RKO (cell line): Measurements from ENCODE around the gene NAT8.
"Not testable (repeated sequence)": the region's sequence is repeated elsewhere in the genome, so short reads cannot be mapped to it uniquely, and the experiment has no call there.

Source experiments
- DNase-seq: peaks from one replicate; pipeline ENCODE4 v3.0.0-alpha.2; 2016; ENCODE audit warnings: low spot score

NAT8 gene

DNA sequence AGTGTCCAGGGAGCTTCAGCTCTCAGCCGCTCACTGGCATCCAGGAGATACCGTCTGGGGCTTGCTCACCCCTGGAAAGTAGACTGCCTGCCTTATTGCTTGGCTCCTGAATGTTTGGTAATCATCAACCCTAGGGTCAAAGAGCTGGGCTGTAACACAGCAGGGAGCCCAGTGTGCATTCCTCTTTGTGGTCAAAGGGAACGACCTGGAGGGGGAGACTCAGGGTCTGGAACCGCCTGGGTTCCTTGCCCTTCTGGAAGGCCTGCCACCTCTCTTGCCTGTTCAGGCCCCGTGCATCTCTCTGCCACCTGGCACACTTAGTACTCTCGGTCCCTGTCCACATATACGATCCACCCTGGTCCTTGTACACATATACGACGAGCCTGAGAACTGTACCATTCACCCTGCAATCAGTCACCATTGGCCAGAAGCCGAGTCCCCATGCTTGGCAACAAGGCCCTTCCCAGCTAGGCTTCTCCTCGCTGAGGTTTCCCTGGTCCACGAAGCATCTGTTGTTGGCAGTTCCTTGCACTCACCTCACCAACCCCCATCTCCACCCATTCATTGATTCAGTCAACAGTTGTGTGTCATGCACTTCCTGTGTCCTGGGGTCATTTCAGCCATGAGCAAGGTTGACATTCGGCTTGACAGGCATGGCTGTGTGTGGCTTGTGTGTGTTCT lies at the start of gene NAT8:
Gene NAT8, minus strand, starts transcription at position 85 of the 681 bp plus-strand sequence. CDS start 794 bp downstream, outside the sequence.
- no peak for DNase-seq

- DNase-seq: peak; percentile 30
Measured at GRCh38 chr2:73690372-73691088, 48.3 kb upstream of the NAT8 start.

- not testable (repeated sequence) for DNase-seq
Measured at GRCh38 chr2:73688494-73688893, 46.3 kb upstream of the NAT8 start.

DNA sequence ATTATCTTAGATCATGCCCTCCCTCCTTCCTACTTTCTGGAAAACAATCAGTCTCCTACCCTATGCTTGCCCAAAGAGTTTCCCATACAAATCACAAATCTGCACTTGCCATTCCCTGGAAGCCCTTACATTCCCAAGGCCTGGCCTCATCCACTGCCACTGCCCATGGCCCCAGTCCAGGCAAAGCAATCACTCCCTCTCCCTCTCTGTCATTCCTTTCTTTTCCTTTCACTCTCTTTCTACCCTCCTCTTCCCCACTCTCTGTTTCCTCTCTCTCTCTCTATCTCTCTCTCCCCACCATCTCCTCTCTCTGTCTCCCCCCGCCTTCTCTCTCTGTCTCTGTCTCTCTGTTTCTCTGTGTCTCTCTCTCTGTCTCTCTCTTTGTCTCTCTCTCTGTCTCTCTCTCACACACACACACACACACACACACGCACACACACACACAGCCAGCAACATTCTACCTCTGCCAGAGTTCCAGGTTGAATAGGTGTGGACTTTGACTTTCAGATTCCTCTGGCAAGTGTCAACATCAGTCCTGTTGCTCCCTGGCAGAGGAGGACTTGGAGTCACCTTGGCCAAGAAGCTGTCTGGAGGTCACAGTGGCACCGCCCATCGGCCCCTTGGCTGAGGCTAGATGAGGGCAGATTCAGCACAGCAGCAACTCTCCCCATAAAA lies 43.7 kb upstream of the NAT8 start:
- DNase-seq: no peak

- DNase-seq: not testable (repeated sequence)
Measured at GRCh38 chr2:73684905-73685304, 42.7 kb upstream of the NAT8 start.

DNA sequence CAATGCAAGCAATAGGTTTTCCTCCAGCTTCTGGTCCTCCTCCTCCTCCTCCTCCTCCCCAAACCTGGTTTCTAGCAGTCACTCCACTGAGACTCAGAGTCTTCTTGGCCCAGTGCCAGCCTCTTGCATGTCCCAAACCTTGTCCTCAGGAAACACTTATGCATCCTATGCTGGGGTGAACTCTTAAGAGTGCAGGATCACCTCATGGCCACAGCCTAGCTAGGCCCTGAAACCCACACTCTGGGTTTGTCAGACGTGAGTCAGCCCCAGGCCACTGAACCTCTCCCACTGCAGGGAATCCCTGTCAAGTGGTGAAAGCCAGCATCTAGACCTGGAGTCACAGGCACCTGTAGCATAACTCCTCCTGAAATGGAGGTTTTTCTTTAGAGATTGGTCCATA lies 42.1 kb upstream of the NAT8 start:
- peak; percentile 19 for DNase-seq

DNA sequence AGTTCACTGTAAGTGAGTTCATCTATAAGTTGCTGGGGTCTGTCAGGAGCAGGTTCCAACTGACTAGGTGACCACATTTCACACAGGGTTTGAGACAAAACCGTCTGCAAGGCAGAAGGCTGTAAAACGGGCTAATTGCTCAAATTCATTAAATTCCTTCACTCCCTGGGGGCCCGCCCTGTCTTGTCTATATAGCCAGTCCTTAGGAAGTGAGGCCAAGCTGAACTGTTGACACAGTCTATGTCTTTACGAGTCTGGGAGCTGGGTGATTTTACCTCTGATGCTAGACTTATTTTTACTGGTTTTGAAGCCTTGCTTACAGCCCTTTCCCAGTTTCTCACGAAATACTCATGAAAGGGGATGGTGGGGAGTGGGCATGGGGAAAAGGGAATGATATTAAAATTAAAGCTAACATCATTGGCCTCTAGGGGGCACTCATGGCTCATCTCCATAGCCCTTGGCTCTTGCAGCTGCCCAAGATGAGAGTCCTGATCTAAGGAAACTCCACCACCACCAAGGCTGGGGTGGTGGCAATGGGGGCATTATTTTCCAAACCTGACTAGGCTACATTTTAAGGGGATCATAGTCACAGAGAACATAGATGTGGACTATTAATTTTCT lies 37.8 kb upstream of the NAT8 start:
- DNase-seq: peak; percentile 32

DNA sequence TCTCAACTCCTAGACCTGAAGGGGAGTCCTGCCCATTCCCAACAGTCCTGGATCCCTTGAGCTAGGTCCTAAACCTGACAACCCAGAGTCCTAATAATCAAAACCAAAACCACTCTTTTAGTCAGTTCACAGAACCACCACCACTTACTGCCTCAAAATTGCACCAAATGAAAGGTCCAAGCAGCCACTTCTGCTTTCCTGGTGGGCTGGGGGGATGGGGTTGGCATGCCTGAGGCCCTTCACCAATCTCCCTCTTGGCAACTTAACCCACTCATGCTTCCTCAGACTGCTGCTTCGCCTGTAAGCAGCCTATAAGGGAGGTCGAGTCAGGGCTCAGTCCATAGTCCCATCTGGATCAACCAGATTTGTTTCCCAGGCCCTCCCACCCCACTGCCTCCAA lies 37.0 kb upstream of the NAT8 start:
- not testable (repeated sequence) for DNase-seq

DNA sequence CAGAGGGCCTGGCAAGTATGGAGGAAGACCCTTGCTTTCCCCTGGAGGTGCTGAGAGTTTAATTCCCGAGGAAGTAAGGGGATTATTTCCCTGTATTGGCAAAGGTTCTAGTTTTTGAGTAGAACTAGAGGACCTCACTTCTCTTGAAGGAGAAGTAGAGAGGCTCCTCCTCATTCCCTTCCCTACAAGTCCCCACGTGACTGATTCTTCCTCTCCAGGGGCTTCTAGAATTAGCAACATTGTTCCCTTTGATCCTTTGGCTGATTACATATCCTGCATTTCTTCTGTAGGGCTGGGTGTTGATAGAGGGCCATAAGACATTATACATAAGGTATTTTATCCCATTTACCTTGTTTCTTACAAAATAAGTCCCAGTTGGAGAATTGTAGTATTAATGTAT lies 35.8 kb upstream of the NAT8 start:
- not testable (repeated sequence) for DNase-seq

- not testable (repeated sequence) for DNase-seq
Measured at GRCh38 chr2:73676211-73676610, 34.0 kb upstream of the NAT8 start.

DNA sequence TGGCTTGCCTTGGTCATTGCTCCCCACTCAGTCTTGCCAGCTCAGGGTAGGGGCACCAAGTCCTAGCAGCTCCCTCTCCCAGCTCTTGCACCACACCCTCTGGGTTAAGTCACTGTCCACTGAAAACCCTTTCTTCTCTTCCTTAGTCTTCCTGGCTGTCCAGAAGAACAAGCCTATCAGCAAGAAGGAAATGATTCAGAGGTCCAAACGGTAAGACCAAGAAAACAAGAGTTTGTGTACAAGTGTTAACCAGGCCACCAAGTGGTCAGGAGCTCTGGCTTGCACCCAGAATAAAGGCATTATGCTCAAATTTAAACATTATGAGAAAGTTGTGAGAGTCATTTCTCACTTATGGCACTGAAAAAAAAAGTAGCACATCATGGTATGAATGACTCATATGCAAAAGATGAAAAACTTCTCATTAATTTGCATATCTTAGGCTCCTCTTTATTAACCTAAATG lies 32.5 kb upstream of the NAT8 start:
- DNase-seq: peak; percentile 28

DNA sequence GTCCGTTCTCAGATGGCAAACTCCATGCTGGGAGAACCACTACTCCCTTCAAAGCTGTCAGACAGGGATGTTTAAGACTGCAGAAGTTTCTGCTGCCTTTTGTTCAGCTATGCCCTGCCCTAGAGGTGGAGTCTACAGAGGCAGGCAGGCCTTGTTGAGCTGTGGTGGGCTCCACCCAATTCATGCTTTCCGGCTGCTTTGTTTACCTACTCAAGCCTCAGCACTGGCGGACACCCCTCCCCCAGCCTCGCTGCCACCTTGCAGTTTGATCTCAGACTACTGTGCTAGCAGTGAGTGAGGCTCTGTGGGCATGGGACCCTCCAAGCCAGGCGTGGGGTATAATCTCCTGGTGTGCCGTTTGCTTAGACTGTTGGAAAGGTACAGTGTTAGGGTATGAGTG lies 27.8 kb upstream of the NAT8 start:
- DNase-seq: not testable (repeated sequence)

GRCh38 chr2:73667239-73667638 lies 25.0 kb upstream of the NAT8 start:
- not testable (repeated sequence) for DNase-seq

- DNase-seq: no peak
Measured at GRCh38 chr2:73654175-73654574, 12.0 kb upstream of the NAT8 start.

GRCh38 chr2:73652348-73652747 lies 10.1 kb upstream of the NAT8 start:
- no peak for DNase-seq

GRCh38 chr2:73651591-73652230 lies 9.5 kb upstream of the NAT8 start:
- no peak for DNase-seq

GRCh38 chr2:73647690-73648089 lies 5.5 kb upstream of the NAT8 start:
- DNase-seq: not testable (repeated sequence)

DNA sequence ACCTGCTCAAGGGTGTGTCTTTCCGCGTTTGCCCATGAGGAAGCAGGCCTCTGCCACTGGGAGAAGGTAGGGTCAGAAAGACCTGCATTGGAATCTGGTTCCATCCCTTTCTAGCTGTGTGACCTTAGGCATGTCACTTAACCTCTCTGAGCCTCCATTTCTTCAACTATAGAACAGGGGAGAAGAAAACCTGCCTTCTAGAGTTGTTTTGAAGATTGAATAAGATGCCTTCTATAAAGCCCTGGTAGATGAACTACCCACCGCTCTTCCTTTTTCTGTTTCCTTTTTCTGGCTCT lies 507 bp downstream of the NAT8 start:
- no peak for DNase-seq

- no peak for DNase-seq
Measured at GRCh38 chr2:73640946-73641766, 1.1 kb downstream of the NAT8 start.

DNA sequence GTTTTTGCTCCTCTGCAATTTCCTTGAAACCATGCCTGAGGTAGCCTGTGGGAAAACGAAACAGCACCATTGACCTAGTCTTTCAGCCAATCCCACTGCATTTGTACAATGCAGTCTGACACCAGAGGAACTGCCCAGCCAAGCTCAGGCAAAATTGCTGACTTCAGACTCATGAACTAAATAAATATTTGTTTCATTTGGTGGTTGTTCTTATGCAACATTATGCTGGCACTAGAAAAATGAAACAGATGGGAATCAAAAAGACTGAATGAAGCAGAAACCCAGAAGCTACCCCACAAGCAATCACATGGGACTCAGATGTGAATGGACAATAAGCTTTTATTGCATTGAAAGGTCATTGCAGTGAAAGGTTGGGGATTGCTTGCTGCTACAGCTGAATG lies 1.7 kb downstream of the NAT8 start:
- no peak for DNase-seq

DNA sequence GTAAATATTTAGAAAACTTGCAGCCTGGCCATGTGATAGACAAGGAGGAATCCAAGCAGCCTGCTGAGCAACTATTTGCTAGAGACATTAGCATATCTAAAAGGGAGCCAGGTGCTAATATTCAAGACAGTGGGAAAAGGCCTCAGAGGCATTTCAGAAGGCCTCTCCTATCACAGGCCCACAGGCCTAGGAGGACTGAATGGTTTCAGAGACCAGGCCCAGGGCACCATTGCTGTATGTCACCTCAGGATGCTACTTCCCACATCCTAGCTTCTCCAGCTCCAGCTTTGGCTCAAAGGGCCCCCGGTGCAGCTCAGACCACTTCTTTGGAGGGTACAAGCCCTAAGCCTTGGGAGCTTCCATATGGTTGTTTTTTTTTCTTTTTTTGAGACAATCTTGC lies 3.8 kb downstream of the NAT8 start:
- no peak for DNase-seq
